Measurements from ENCODE around the gene EXOC6B.

The EXOC6B gene

GRCh38 chr2:72204156-72204785, 621.6 kb downstream of the EXOC6B start:
- peak in 1 of 3 donors; percentile 1 for DNase-seq

GRCh38 chr2:72198532-72199241, 627.1 kb downstream of the EXOC6B start:
- DNase-seq = peak; percentile 58 to 84 (median 65)

DNA sequence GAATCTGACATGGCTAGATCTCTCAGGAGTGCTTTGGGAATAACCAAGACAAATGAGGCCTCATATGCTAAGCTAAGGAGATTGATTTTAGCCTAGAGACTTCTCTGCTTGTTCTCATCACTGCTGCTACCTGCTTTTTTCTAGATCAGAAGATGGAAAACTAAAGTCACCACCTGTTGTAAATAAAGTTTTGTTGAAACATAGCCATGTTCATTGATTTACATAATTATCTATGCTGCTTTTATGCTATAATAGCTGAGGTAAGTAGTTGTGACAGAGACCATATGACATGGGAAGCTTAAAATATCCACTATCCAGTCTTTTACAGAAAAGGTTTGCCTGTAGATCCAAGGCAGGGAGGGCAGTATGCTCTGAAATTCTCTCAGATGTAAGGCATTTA, 632.1 kb downstream of the EXOC6B start:
- no peak for DNase-seq

GRCh38 chr2:72191441-72191840, 634.4 kb downstream of the EXOC6B start:
- DNase-seq = no peak

GRCh38 chr2:72185206-72185605, 640.6 kb downstream of the EXOC6B start:
- DNase-seq = no peak

DNA sequence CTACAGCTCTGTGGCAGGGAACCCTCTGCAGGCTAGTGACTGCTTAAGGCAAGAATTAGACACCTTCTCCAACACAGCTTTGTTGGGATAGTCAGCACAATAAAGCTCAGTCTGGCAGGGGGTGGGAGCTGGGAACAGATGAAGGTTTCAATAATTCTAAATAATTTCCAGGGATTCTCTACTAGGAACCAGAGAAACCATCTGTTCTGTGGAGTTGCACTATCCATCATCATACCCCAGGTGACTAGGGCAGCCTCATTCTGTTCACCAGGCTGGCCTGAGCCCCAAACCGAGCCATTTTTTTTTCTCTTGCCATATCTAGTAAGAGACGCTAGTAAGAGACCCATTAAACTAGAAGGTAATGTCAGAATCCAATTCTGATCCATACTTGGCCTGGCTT, 642.4 kb downstream of the EXOC6B start:
- no peak for DNase-seq

GRCh38 chr2:72183016-72183415, 642.8 kb downstream of the EXOC6B start:
- DNase-seq = no peak

- DNase-seq = no peak
Observed at GRCh38 chr2:72182547-72182946, 643.3 kb downstream of the EXOC6B start.

- no peak for DNase-seq
Observed at GRCh38 chr2:72181616-72182015, 644.2 kb downstream of the EXOC6B start.

GRCh38 chr2:72180351-72180750, 645.5 kb downstream of the EXOC6B start:
- no peak for DNase-seq

DNA sequence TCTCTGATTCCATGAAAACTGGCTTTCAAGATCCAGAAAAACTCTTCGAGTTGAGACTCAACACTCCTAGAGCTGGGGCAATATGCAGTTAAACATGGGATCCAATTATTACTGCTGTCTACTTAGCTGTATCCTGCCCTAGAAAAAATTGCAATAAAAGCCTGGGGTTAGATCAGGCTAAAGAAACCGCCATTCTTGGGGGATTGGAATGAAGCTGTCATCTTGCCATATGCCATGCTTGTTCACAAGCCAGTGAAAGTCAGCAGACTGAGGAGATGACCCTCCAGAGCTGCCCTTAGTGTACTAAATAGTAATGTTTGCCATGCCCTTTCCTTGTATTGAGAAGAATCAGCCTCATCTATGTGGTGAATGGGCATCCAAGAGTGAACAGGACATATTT, 647.3 kb downstream of the EXOC6B start:
- DNase-seq = no peak

GRCh38 chr2:72176281-72176680, 649.6 kb downstream of the EXOC6B start:
- DNase-seq = no peak

GRCh38 chr2:72175636-72176035, 650.2 kb downstream of the EXOC6B start:
- DNase-seq = no peak

- DNase-seq = no peak
Observed at GRCh38 chr2:72173640-72174321, 652.1 kb downstream of the EXOC6B start.

DNA sequence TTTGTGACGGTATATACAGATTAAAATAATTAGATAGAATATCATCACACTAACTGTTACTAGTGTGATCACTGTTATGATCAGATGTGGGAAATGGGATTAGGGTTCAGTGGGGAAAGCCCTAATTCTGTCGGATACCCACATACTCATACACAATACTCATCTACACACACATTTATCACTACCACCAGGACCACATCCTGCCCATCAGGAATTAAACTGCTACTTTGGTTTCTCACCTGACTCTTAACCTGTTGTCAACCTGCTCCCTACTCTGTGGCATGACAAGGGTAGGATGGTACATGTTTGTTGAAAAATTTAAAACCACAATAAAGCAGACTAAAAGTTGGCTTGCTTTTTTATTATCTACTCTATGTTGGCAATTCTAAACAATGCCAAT, 653.4 kb downstream of the EXOC6B start:
- no peak for DNase-seq

DNA sequence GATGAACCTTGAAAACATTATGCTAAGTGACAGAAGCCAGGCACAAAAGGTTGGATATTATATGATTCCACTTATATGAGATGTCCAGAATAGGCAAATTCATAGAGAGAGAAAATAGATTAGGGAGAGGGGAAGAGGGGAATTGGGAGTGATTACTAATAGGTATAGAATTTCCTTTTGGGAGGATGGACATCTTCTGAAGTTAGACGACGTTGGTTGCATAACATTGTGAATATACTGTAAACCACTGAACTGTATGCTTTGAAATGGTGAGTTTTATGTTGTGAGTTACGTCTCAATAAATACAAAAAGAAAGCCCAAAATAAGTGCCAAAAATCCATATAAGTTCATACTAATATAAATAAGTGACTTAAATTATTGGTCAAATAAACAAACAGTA, 659.6 kb downstream of the EXOC6B start:
- DNase-seq = no peak

DNA sequence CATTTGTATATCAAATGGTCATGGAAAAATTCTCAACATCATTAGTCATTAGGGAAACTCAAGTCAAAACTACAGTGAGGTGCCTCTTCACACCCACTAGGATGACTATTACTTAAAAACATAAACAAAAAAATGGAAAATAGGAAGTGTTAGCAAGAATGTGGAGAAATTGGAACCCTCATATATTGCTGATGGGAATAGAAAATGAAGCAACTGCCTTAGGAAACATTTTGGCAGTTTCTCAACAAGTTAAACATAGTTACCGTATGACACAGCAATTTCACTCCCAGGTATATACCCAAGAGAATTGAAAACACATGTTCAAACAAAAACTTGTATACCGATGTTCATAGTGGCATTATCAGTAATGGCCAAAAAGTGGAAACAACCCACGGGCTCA, 660.0 kb downstream of the EXOC6B start:
- DNase-seq = peak in 1 of 3 donors; percentile 30

DNA sequence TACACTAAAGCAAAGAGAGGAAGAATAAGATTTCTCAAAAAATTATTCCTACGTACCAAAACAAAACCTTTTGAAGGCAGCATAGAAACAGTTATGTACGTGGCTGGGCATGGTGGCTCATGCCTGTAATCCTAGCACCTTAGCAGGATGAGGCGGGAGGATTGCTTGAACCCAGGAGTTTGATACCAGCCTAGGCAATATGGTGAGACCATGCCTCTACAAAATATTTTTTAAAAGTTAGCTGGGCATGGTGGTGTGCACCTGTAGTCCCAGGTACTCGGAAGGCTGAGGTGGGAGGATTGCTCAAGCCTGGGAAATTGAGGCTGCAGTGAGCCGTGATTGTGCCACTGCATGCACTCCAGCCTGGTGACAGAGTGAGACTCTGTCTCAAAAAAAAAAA, 663.3 kb downstream of the EXOC6B start:
- DNase-seq = no peak

DNA sequence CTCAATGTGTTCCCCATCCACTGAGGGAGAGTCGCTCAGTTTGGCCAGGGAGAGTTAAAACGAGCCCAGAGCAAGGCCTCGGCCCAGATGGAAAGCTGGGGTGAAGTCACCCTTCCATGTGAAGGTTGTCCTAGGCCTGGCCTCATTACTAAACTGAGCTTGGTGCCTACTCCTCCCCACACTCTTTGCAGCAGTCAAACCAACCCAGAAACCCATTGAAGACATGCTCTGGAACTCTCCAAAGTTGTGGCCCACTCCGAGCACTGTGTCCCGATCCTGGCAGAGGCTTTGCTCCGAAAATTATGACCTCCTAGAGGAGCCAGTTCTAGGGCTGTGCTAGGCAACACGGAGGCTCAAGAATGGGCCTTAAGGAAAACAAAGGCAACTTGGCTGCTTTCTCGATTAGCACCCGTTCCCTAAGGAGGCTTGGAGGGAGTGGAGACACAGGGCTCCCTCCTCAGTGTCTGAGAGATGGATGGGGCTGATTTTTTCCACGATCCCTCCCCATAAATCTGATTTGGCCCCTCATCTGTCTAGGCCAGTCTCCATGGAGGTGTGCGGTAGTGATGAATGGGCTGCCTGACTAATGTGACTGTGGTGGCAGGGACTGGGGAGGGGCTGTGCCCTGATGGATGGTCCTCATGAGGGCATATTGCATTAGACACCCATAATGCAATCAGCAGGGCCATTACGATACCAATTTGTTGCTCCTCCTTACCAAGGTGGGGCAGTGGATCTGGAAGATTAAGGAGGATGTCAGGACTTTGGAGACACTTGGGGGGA, 666.4 kb downstream of the EXOC6B start:
- no peak for DNase-seq

DNA sequence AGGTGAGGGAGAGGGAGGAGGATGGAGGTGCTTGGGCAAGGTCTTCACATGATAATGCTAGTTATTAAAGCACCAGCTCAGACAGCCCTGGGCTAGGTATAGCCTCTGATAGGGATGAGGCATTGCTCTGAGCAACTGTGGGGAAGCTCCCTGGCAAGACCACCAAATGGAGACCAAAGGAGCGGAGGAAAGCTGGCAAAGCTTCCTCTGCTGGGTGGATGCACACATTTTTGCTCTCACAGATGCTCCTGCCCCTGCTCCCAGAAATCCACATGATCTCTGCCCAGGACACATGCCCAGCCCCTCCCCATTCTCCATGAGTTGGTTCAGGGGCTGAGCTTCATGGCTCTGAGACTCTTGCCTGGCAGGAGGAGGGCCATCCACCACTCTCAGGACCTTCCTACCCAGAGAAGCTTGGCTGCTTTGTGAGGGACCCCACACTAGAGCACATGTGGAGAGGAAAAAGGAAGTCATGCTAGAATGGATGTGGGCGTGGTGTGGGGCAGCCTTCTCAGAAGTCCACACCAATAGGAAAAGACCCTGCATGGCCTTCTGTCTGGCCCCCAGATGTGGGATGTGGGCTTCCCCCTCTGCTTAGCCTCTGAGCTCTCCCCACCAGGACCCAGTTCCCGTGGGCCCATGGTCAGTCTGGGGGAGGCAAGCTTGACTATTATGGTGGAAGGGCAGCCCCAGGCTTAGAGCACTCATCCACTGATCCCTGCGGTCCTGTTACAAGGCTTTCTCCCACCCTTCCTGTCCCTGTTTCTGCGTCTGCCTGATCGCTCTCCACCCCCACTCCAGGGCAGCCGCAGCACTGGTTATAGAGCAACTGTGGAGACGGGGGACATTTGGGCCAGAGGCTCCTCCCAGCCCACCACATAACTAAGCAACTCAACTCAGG, 667.7 kb downstream of the EXOC6B start:
- DNase-seq = no peak

GRCh38 chr2:72156872-72157271, 669.0 kb downstream of the EXOC6B start:
- no peak for DNase-seq

GRCh38 chr2:72155737-72156136, 670.1 kb downstream of the EXOC6B start:
- no peak for DNase-seq
